ENCODE measurements around the gene ECT2L. TPM values are rescaled to one million over a fixed set of nuclear protein-coding genes. Genes with fewer than 3 reads are reported as not detected.

ECT2L gene
- total and polyA plus RNA-seq, 2 experiments from 2014 or later = 0.03 to 0.15 TPM

DNA sequence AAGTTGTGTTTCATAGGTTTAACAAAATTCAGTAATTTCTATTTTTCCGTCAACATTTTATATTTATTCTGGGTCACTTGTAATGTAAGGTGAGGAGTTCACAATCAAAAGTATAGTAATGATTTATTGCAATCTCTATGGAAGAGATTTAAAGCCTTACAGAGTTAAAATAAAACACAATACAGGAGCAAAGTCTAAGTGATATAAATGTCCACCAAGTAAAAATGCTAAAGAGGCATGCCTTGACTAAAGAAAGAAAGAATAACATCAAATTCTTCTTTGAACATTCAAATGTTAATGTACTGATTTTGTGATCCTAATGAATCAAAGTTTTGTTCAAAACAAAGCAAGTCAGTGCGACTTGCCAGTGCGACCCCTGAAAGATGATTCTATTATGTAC is 130.7 kb downstream of the ECT2L start (continued):
- no peak for TF ChIP-seq ZNF462 (CRISPR knock-in tag; IDR thresholded peaks at IDR 0.05)
- no peak for TF ChIP-seq ZNF331 (CRISPR knock-in tag; IDR thresholded peaks at IDR 0.05; ENCODE audit: low read depth)
- no peak for TF ChIP-seq REST (IDR thresholded peaks at IDR 0.05; ENCODE audit: unreplicated experiment)

- no peaks in the 10 kb centered on the region for H3F3A ChIP-seq (replicated peaks; ENCODE audit: low read depth)
- peaks cover 2% of the 10 kb centered on the region; the same call in 1 of the 2 replicates for H3K36me3 ChIP-seq (ENCODE audit: insufficient read depth)
- DNase-seq (ENCODE audit: low spot score) (no peak), ATAC-seq (no peak)
- Mint-ChIP-seq H3K9me3 (peaks cover 9% of the 10 kb centered on the region), H3K36me3 (ENCODE audit: low read depth) (peaks cover 13% of the 10 kb centered on the region), H3K4me3 (no peak overlapping the region), H3K4me1 (peaks cover 11% of the 10 kb centered on the region), H3K27me3 (ENCODE audit: insufficient read depth, low read depth, poor library complexity) (no peaks in the 10 kb centered on the region), H3K27ac (no peak overlapping the region)
- H4K20me1 ChIP-seq (replicated peaks; ENCODE audit: insufficient read depth) = no peaks in the 10 kb centered on the region
- H3K27ac ChIP-seq (ENCODE audit: low read depth) = no peak overlapping the region
- no peaks in the 10 kb centered on the region for H3K9me2 ChIP-seq (ENCODE audit: insufficient read depth)
- H3K4me1 ChIP-seq (ENCODE audit: insufficient read depth) = peaks cover 5% of the 10 kb centered on the region
- no peak overlapping the region for H2AFZ ChIP-seq
- H3K4me3 ChIP-seq = no peak overlapping the region
- H3K4me2 ChIP-seq = no peak overlapping the region
- H3K27me3 ChIP-seq (ENCODE audit: insufficient read depth) = no peaks in the 10 kb centered on the region
- H3K79me2 ChIP-seq (replicated peaks; ENCODE audit: insufficient read depth) = no peaks in the 10 kb centered on the region
- TF ChIP-seq POLR2AphosphoS5 (IDR thresholded peaks at IDR 0.05; ENCODE audit: low read depth) (no peak), REST (IDR thresholded peaks at IDR 0.05; ENCODE audit: unreplicated experiment) (no peak), EZH2 (IDR thresholded peaks at IDR 0.05; ENCODE audit: low read depth, unreplicated experiment) (no peak)
Measured at GRCh38 chr6:138931660-138932059, 135.8 kb downstream of the ECT2L start.
